ENCODE results near the gene TTC23. TPM values are rescaled to one million over a fixed set of nuclear protein-coding genes. Genes with fewer than 3 reads are reported as not detected.

The TTC23 gene
- polyA plus RNA-seq, 12 donors, result 16.0 to 27.9 (median 20.8) TPM; not detected in 1

- peak; percentile 63 for DNase-seq
Measured at GRCh38 chr15:99105514-99106341, 143.7 kb downstream of the TTC23 start.

- peak; percentile 53 for DNase-seq
Measured at GRCh38 chr15:99104788-99105513, 144.4 kb downstream of the TTC23 start, which contains the start of gene SYNM. TSS of gene SYNM (plus strand) at chr15:99105080. CDS start at chr15:99105200, 120 bp downstream.

GRCh38 chr15:99103279-99103678 is 146.1 kb downstream of the TTC23 start:
- no peak for DNase-seq

- no peak for DNase-seq
Measured at GRCh38 chr15:99102332-99103235, 146.8 kb downstream of the TTC23 start.

GRCh38 chr15:99101501-99101900 is 147.9 kb downstream of the TTC23 start:
- no peak for DNase-seq

- DNase-seq, result peak; percentile 75
Measured at GRCh38 chr15:99100245-99101173, 148.9 kb downstream of the TTC23 start.

GRCh38 chr15:99099661-99100060 is 149.7 kb downstream of the TTC23 start:
- no peak for DNase-seq

- DNase-seq, result no peak
Measured at GRCh38 chr15:99098991-99099390, 150.4 kb downstream of the TTC23 start.

- no peak for DNase-seq
Measured at GRCh38 chr15:99098426-99098825, 151.0 kb downstream of the TTC23 start.

- no peak for DNase-seq
Measured at GRCh38 chr15:99097441-99098410, 151.7 kb downstream of the TTC23 start.

GRCh38 chr15:99096894-99097426 is 152.4 kb downstream of the TTC23 start:
- no peak for DNase-seq

GRCh38 chr15:99096173-99096893 is 153.0 kb downstream of the TTC23 start:
- no peak for DNase-seq

GRCh38 chr15:99095626-99096025 is 153.8 kb downstream of the TTC23 start:
- no peak for DNase-seq

GRCh38 chr15:99092554-99093172 is 156.7 kb downstream of the TTC23 start:
- no peak for DNase-seq

- DNase-seq, result no peak
Measured at GRCh38 chr15:99090938-99091337, 158.4 kb downstream of the TTC23 start.

- DNase-seq, result no peak
Measured at GRCh38 chr15:99090011-99090699, 159.2 kb downstream of the TTC23 start.

- no peak for DNase-seq
Measured at GRCh38 chr15:99087405-99087943, 161.9 kb downstream of the TTC23 start.
